ENCODE data around the gene TTC6. TPM values are rescaled to one million over a fixed set of nuclear protein-coding genes. Genes with fewer than 3 reads are reported as not detected.
A peak's percentile ranks its signal among the peaks of the same experiment; 100 is the strongest.

The TTC6 gene
- total RNA-seq, 1 experiment from 2014 or later, result not detected

DNA sequence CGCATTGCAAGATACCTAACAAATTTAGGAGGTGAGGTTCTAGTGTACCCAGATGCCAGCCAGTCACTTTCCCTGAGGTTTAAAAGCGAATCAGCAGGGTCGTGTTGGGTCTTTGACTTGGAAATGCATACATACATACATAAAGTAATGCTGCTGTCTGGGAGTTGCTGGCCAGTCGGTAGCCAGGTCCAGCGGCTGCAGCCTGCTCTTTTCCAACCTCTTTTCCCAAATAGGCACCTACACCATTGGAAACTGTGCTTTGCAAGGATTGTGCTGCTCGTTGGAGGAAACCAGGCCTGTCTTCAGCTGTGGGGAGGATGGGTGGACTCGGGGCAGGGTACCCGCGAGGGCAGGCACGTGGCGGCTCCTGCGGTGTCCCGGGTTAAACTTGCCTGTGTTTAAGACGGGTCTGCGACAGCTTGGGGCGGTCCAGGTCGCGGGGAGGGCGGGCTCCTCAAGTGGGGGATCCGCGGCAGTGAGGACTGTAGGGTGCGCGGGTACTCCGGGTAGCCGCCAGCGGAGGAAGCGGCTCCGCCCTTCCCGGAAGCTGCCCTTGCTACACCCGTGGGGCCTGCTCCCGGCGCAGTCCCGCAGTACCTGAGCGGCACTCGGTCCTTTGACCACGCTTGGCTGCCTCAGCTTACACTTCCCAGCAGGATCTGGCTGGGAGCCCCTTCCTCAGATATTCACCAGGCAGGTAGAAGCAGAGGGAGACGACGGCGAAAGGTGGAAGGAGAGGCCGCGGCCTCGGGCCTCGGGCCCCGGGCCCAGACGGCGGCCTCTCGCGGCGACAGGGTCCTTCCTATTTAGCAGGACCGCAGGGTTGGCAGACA, 2.7 kb downstream of the TTC6 start:
- no peak for DNase-seq (ENCODE audit: low read depth)

DNA sequence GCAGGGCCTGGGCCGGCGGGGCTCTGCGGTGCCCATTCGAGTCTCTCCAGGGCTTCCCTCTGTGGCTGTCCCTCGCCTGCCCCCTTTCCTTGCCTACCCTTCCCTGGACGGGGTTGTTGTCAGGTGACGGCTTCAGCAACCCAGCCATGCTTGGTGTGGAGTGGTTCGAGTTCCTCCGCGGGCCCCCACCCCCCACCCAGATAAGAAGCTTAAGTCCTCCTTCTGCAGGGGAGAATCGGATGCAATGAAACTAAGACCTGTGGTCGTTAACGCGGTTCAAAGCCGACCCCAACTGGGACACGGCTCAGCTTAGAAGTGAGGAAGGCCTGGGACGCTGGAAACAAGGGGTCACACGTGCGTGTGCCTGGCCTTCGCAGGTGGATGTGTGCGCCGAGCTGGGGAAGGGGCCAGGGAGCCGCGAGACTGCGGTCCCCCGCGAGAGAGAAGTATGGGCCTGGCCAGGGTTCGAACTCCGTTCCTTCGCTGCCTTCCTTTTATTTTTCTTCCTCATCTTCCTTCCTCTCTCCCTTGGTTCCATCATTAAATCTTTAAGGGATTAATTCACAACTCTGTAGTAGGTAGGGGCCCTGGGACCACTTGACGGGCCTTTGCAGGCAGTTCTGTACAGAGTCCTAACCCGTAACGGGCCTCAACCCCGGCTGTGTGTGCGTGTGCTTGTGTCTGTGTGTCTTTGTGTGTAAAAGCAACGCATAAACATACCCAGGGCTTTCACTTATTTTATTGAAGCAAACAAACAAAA, 3.5 kb downstream of the TTC6 start:
- DNase-seq (ENCODE audit: low read depth), result no peak

DNA sequence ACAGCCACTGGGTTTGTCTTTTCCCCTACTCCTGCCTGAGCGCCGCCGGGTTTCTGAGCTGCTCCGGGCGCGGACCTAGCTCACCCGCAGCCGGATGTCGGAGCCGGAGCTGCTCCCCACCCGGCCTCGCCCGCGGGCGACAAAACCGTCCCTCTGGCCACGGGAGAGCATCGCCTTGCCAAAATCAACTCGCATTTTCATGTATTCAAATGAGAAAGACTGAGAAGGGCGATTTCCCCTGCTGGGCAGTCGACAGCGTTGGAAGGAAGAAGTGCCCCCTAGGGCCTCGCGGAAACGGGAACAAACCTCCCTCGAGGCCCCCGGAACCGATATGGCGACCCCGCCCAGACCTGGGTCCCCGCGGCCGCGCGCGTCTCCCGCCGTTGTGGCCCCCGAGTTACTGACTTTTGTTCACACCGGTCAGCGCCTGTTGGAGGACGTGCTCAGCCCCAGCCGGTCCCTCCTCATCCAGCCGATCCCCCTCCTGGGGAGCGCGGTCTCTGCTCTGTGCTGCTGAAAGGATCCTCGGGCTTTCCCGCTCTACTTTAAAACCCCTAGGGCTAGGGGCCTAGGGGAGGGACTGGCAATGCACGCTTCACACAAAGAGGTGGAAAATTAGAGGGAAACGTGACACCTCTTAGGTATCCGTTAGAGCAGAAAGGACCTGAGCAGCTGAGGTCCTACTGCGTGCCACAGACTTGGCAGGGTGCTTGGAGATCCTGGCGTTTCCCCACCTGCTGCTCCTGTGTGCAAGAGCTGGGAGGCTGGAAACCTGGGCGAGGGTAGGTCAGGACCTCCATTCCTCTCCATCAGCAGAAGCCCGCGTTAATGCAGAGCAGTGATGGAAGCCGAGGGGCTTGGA, 4.3 kb downstream of the TTC6 start:
- DNase-seq (ENCODE audit: low read depth), result peak; percentile 12

DNA sequence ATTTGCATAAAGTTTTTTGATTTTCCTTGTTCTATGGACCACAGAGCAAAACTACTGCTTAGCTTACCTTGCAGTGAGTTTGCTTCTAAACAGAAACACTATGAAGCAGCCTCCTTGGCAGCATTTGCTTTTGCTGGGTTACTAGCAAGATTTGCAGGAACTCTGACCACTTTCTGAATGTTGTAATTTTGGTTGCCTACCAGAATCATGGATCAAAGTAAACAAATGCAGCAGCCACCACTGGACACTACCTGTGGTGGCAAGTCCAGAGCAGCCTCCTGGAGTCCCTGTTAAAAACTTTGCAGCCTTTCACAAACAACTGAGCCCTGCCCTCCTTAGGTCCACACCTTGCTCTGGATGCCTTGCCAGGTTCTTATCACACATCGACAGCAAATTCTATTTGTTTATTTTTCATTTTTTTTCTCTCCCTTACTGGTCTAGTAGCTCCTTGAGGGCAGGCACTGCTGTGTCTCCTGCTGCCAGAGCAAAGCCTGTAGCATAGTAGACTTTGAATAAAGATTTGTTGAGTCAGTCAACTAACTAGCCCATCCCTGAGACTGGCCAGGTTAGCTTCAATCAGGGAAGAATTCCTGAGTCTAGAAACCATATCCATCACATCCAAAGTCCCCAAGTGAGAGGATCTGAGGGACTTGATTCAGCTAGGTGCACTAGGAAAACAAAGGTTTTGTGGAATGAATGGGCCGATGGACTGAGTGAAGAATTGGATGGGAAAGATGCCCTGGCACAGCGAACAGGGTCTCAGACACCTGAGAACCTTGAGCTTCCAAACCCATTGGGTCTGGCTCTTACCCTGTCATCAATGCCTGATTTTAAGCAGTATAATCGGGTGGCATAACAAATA, 5.7 kb downstream of the TTC6 start:
- no peak for DNase-seq (ENCODE audit: low read depth)

DNA sequence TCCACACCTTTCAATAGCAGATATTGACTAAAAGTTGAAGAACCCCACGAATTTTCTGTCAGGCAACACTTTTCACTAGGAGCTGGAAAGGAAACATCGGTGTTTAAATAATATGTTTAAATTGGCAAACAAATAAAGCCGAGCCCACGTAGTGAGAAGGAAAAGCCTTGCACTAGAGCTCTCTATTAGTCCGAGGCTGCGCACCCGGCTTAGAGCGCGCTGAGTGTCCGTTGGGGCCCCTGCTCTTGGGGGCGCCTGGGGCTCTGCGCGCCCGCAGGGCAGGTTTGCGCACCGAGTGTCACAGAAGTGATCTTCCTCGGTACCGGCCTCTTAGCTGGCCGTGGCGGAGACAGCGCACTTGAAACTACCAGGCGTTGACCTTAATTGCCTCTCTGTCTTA, 6.4 kb downstream of the TTC6 start:
- no peak for DNase-seq (ENCODE audit: low read depth)

DNA sequence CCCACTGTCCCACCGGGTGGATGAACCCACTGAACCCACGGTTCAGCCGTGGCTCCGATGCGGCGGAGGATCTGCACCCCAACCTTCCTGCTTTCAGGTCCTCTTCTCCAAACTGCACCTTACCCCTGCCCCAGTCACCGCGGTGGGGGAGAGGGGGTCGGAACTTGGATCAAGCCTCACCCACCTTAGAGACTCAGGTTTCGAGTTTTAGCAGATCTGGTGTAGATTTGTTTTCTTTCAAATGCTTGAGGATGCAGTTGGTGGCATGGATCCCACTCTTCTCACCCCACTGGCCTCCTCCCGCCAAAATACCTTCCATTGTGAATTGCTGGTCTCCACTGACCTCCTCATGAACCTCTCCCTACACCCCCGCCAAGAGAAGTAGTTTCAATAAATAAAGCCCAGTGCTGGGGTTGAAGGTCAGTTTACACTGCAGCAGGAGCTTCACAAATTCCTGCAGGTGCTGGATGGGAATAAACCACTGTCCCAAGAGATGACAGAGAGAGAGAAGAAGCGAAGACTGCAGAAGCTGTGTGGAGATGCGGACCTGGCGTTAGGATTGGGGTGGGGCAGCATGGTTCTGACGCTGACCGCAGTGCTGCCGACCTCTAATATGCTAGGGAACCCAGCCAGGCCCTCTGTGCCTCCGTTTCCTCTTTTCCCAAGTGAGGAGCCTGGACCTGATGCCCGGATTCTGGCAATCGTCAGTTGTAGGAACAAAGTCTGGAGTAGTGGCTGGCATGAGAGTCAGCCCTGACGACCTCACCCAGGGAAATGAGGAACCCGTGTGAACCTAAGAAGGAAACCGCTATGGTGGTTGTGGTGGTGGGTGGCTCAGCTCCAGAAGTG, 7.4 kb downstream of the TTC6 start:
- DNase-seq (ENCODE audit: low read depth), result no peak

DNA sequence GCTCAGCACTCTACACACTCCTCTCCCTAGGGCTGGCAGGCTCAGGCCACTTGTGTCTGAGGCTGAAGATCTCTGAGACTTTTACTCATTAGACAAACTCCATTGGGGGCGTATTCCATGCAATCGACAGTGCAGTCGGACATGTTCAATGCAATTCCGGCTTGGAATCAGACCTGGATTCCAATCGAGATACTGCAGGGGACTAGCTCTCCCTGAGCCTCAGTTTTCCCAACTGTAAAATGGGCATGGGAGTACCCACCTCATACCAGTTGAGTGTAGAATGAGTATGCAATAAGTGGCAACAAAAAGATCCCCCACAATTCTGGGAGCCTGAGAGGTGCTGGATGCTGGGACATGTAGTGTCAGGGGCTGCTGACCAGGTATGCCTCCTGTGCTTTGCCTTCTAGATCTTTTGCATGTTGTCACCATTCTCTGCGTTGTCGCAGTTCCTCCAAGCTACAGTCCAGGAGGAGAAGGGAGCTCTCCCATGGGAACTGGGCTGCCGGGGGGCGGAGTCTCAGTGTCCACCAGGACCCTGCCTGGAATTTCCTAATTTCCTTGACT, 8.3 kb downstream of the TTC6 start:
- DNase-seq (ENCODE audit: low read depth), result no peak

DNA sequence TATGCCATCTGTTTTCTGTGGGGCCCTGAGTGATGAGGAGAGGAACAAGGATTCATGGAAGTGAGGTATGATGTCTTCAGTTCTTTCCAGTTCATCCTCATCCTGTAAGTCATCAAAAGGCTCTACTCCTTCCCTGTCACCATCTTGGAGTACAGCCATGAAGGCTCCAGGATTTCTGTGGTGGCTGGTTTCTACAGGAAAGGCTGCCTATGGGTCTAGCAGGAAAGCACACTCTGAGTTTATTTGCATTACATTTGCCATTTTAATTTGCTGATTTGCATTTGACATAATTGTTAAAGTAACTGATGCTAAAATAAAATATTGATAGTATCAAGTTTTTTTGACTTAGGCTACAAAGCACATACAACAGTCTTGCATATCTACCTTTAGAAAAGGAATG, 11.2 kb downstream of the TTC6 start:
- DNase-seq (ENCODE audit: low read depth), result no peak

DNA sequence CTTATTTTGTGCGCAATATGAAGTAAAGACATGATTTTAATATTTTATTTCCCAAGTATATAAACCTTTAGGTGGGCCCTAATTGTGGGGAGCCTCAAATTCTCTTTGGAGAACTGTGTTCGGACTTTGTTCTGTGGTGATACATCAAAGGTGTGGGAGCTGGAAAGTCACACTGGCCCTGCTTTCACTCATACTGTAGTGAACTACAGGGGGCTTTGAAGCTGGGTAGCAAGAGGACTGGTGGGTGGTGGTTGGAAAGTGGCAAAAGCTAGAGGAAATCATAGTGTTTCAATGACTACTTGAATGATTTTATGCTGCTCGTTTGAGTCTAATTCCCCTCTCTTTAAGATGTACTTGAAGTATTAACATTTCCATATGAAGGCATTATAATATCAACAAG, 13.2 kb downstream of the TTC6 start:
- DNase-seq (ENCODE audit: low read depth), result no peak

DNA sequence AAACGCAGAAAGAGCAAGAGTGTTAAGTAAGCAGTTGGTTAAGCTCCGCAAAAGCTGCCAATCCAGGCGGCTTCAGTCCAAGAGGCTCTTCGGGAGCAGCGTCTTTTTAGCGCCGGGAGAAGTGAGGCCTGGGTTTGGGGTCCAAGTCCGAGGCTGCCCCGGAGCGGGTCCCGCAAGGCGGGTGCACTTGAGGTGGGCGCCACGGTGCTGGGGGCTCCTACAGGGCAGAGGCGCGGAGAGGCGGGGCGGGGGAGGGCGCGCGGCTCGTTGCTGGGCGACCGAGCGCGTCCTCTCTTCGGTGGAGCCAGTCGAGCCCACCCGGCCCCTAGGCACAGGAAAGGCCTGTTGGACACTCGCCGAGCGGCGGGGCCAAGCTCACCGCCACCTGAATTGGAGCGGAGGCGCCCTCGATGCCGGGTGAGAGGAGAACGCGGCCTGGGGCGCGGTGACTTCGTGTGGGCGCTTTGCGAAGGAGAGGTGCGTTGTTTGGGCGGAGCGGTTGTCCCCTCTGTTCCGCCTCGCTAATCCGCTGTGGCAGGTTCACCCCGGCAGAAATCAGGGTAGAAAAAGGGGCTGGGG, 15.6 kb downstream of the TTC6 start:
- DNase-seq (ENCODE audit: low read depth), result no peak

DNA sequence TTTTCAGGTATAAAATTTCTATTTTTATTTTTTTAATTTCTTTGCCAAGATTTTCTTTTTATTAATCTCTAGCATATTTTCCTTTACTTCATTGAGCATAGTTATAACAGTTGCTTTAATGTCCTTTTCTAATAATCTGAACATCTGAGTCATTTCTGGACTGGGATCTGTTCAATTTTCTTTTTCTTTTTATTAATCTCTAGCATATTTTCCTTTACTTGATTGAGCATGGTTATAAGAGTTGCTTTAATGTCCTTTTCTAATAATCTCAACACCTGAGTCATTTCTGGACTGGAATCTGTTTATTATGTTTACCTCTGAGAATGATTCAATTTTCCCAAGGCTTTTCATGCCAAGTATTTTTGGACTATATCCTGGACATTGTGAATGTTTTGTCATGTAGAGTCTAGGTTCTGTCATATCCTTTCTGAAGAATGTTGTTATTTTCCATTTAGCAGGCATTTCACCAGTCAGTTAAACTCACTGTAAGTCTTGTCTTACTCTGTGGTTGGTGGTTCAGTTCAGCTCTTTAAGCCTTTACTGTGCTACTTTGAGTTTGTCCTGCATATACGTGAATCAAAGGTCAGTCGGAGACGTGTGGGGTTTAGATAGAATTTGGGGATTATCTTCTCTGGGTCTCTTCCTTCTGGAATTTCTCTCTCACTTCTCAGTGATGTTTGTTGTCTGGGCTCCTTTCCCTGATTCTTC, 20.3 kb downstream of the TTC6 start:
- no peak for DNase-seq (ENCODE audit: low read depth)

DNA sequence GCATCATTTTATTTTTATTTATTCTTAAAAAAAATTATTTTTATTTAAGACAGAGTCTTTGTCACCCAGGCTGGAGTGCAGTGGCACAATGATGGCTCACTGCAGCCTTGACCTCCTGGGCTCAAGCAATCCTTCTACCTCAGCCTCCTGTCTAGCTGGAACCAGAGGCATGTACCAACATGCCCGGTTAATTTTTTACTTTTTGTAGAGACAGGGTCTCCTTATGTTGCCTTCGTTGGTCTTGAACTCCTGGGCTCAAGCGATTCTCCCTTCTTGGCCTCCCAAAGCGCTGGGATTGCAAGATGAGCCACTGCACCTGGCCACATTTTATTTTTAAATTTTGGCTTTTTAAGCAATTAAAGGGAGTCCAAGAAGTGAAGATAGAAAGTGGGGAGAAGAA, 21.4 kb downstream of the TTC6 start:
- DNase-seq (ENCODE audit: low read depth), result no peak

DNA sequence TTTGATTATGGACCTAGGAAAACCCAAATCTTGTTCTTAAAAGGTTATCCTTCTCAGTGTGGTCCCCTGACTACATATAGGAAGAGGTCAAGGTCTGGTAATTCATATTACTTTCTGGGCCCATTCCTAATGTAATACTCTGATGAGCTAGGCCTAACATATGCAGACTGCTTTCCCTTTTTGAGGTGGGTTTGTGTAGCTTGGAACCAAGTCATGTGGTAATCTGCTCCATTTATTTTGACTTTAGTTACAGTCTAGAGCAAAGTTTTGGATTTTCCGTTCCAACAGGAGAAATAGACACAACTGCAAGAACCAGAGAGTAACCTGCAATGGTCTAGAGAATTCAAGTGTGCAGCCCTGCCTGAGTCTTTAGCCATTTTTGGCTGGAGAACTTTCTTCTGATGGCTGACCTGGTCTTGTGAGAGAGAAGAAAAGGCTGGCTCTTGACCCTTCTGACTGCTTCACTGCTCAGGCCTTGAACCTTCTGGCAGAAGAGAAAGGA, 22.5 kb downstream of the TTC6 start:
- DNase-seq (ENCODE audit: low read depth), result no peak

DNA sequence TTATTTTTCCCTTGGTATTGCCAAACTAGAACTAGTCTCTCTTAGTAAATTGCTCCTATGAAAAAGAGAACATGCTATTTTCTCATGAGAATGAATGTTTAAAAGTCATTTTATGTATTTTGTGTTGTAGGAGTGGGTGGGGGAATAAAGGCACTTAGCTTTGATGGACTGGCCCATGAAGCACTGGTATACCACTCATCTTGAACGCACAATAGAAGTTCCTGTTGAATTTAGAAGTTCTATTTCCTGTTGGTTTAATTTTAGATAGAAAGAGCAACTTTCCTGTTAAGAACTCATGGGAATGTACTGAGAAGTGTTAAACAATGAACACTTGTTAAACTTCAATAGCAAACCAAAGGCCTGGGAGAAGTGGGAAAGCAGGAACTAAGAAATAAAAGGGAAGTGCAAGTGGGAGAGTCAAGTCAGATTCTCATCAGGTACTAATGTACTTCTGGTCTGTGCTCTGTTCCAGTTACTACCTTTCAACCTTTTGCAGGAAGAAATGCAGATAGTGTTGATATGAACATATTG, 23.1 kb downstream of the TTC6 start:
- no peak for DNase-seq (ENCODE audit: low read depth)

DNA sequence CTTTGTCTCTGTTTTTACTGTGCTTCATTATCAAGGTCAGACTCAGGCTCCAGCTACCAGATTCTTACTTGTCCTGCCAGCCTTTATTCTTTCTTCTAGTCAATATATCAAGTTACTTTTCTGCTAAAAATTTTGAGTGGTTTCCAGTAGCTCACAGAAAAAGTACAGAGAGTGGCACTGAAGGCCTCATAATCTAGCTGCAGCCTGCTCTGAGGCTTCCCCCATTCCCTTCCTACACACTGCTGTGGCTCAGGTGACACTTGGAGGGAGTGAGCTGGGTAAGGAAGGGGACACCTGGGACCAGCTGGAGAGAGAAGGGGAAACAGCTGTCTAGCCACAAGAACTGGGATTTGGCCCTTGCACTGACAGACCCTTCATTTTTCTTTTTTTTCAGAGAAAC, 25.4 kb downstream of the TTC6 start:
- no peak for DNase-seq (ENCODE audit: low read depth)

DNA sequence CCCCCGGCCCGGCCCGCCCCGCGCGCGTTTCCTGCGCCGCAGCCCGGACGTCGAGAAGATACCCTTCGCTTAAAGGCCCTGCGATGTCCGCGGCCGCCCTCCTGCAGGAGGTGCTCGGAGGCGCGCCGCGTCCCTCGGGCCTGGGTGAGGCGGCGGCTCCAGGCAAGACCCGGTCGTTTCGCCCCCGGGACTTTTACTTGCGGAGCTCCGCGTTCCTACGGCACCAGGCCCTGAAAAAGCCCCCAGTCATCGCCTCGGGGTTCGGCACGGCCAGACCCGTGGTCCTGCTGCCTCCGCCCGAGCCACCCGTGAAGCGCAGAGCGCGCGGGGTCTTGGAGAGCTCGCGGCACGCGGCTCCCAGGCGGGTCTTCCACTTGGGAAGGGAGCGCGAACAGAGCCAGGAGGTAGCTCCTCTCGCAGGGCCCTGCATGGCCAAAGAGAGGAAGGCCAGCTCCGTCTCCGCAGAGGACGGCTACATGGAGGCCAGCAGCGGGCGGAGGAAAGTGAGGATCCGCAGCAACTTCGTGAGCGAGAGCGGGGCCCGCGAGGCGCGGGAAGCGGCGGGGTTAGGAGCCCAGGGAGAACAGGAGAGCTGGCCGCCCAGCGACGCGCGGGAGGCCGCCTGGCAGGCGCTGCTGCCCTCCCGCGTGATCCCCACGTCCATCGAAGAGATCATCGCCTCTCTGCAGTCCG, 26.9 kb downstream of the TTC6 start:
- no peak for DNase-seq (ENCODE audit: low read depth)

DNA sequence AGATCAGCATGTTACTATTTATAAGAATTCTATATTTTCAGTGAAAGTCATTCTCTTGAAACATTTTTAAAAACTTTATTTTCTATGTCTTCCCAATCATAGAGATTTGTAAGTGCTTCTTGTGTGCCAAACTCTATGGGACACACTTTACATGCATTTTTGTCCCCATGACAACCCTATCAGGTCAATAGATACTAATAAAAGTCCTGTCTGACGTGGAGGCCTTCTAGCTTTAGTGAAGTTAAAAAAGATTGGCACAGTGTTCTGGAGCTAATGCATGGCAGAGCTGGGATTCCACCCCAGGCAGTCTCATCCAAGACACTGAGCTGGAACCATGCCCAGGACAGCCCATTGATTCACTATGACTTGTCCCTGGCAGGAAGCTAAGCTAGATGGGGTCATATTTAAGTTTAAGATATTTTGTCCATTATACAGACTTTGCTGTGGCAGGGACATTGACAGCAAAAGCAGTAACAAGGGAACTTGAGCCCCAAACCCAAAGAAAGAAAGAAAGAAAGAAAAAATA, 28.1 kb downstream of the TTC6 start:
- peak; percentile 45 for DNase-seq (ENCODE audit: low read depth)

DNA sequence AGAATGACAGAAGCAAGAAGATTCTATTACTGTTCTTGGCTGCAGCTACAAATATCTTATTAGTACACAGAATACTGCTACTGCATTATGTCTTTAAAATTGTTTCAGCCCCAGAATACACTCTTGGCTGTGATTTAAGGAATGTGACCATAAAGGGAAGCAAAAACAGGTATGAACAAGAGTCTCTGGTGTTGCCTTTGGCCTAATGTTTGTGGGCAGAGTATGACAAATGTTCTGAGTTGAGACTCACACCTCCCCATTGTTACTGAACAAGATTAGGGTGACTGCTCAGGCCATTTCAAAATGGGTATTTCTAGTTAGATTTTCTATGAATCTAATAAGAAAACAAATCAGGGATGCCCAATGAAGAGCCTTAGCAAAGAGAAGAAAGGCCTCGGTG, 28.5 kb downstream of the TTC6 start:
- DNase-seq (ENCODE audit: low read depth), result no peak

All from RPMI7951 (cell line).